Measurements from ENCODE around the gene CA7.

The CA7 gene

GRCh38 chr16:66899310-66899944, 55.2 kb downstream of the CA7 start:
- DNase-seq: no peak

- no peak for DNase-seq
These were observed 55.9 kb downstream of the CA7 start for GRCh38 chr16:66899945-66900710.

GRCh38 chr16:66900721-66901441, 56.7 kb downstream of the CA7 start:
- DNase-seq: no peak

GRCh38 chr16:66901626-66902025, 57.4 kb downstream of the CA7 start:
- no peak for DNase-seq

GRCh38 chr16:66902648-66903543, 58.7 kb downstream of the CA7 start:
- DNase-seq: no peak

Measured in T-helper 2 cell (primary cell).